ENCODE measurements around the gene SCAMP2. TPM values are rescaled to one million over a fixed set of nuclear protein-coding genes. Genes with fewer than 3 reads are reported as not detected.

SCAMP2 gene
- total and polyA plus RNA-seq, 10 of the 15 experiments (the other 5 are each of a cell fraction or from before 2014, with no cell fraction given): 10.9 to 158 (median 99.6) TPM

- no peak for TF ChIP-seq E2F8 (IDR thresholded peaks at IDR 0.05; ENCODE audit: low read depth, partially characterized antibody)
Measured at GRCh38 chr15:74809956-74810355, 63.2 kb downstream of the SCAMP2 start (continued).

GRCh38 chr15:74809242-74809641 is 63.9 kb downstream of the SCAMP2 start:
- no TSS peak for BruUV-seq (replicated peaks)

More at GRCh38 chr15:74809242-74809641, 63.9 kb downstream of the SCAMP2 start:
- ChIA-PET RAD21 (ENCODE audit: unreplicated experiment) (interaction anchor here (1.0 to 2.5 kb wide), 4 partner anchors 10 to 93 kb away, joined by 3 to 10 read pairs (median 5); no protein-coding TSS in a partner anchor), SMC1A (ENCODE audit: uncharacterized antibody, unreplicated experiment) (no interaction called here), CTCF (interaction anchor here (0.7 to 3.7 kb wide), 10 partner anchors 9 to 141 kb away, joined by 3 to 21 read pairs (median 4); partner anchors contain the start of gene FAM219B), POLR2A (interaction anchor here (0.8 kb wide), 1 partner anchor 97 kb away, joined by 3 read pairs; the partner anchor contains the start of gene FAM219B)
- Histone ChIP-seq H3K4me1 (ENCODE audit: control insufficient read depth, insufficient read depth, low read length) (no peaks in the 10 kb centered on the region), H2AFZ (ENCODE audit: control insufficient read depth, low read depth, low read length) (no peak overlapping the region), H3K9ac (ENCODE audit: control insufficient read depth, insufficient read depth, low read length) (no peak overlapping the region), H3K27ac (ENCODE audit: control insufficient read depth, insufficient read depth) (no peak overlapping the region), H3K9me3 (replicated peaks; ENCODE audit: control insufficient read depth, insufficient read depth, low read length) (no peaks in the 10 kb centered on the region), H3K79me2 (ENCODE audit: control insufficient read depth, insufficient read depth, low read length) (no peaks in the 10 kb centered on the region), H3K36me3 (ENCODE audit: control insufficient read depth in 2 of 2, insufficient read depth in 2 of 2, low read length in 1 of 2) (peaks cover 1 to 4% of the 10 kb centered on the region in 2 experiments; a peak in 3 of 4 replicates), H3K4me2 (ENCODE audit: control insufficient read depth, insufficient read depth) (no peak overlapping the region), H3K4me3 (no peak overlapping the region), H4K20me1 (ENCODE audit: control insufficient read depth, insufficient read depth) (no peaks in the 10 kb centered on the region), H3K27me3 (replicated peaks in 1 of 2; ENCODE audit: control insufficient read depth in 2 of 2, insufficient read depth in 2 of 2, low read length in 1 of 2) (no peaks in the 10 kb centered on the region)
- in situ Hi-C loops (cut with MboI): no loop called here
- FAIRE-seq (no peak), ATAC-seq (no peak), DNase-seq (ENCODE audit: low read depth, low spot score) (no peak)
- 58% methylated on average over 5 of the region's 5 CpGs for WGBS (ENCODE audit: insufficient coverage, insufficient replicate concordance, low lambda C conversion rate, missing lambda C conversion rate)
- TF ChIP-seq MEF2A (IDR thresholded peaks at IDR 0.05; ENCODE audit: insufficient read depth, low read depth, low read length) (no peak), IKZF2 (IDR thresholded peaks at IDR 0.05) (no peak), ZZZ3 (IDR thresholded peaks at IDR 0.05; ENCODE audit: control insufficient read depth, insufficient read length, low read depth) (no peak), MTA3 (IDR thresholded peaks at IDR 0.05; ENCODE audit: borderline replicate concordance, low read length) (no peak), DPF2 (IDR thresholded peaks at IDR 0.05) (no peak), SMARCA5 (IDR thresholded peaks at IDR 0.05) (no peak), CEBPB (IDR thresholded peaks at IDR 0.05; ENCODE audit: borderline replicate concordance in 1 of 2, low read depth in 2 of 2, low read length in 2 of 2) (no peak)
- intact Hi-C loops (cut with micrococcal nuclease; ENCODE audit: unreplicated experiment): no loop called here
